ENCODE results near the gene PDE8A. TPM values are rescaled to one million over a fixed set of nuclear protein-coding genes. Genes with fewer than 3 reads are reported as not detected.

PDE8A gene
- total and polyA plus RNA-seq, 2 of the 13 experiments (the other 11 are each of a cell fraction or from before 2014, with no cell fraction given) = 26.3 to 48.5 TPM

DNA sequence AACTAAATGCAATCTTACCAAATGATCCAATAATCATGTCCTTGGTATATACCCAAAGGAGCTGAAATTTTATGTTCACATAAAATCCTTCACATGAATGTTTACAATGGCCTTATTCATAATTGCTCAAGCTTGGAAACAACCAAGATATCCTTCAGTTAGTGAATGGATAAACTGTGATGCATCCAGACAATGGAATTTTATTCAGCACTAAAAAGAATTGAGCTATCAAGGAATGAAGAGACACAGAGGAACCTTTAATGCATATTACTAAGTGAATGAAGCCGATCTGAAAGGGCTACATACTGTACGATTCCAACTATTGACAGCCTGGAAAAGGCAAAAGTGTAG lies 168.4 kb downstream of the PDE8A start (continued):
- TF ChIP-seq, protein P1, sequence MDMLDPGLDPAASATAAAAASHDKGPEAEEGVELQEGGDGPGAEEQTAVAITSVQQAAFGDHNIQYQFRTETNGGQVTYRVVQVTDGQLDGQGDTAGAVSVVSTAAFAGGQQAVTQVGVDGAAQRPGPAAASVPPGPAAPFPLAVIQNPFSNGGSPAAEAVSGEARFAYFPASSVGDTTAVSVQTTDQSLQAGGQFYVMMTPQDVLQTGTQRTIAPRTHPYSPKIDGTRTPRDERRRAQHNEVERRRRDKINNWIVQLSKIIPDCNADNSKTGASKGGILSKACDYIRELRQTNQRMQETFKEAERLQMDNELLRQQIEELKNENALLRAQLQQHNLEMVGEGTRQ (IDR thresholded peaks at IDR 0.05; ENCODE audit: low read depth, low read length) = no peak
- TF ChIP-seq, protein P1 (CRISPR knock-in tag; IDR thresholded peaks at IDR 0.05; ENCODE audit: borderline replicate concordance) = no peak

DNA sequence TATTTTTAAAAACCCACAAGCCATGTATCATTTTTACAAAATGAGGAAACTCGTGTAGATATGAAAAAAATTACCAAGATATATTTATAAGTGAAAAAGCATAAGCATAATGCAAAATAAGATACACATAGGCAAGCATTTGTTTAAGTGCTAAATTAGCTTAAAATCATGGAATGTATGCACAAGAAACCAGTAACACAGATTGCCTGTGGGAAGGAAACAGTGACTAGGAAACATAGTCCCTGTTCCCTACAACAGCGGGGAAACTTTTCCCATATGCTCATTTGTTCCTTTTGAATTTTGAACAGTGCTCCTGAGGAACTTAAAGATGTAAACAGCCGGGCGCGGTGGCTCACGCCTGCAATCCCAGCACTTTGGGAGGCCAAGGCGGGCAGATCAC lies 169.5 kb downstream of the PDE8A start:
- WGBS (ENCODE audit: low lambda C conversion rate) = 59% methylated on average over 7 of the region's 7 CpGs
- no TSS peak for BruUV-seq (replicated peaks)
- Histone ChIP-seq H3K4me1 (ENCODE audit: insufficient read depth, low read length) (no peaks in the 10 kb centered on the region), H3K9me3 (ENCODE audit: low read length) (no peaks in the 10 kb centered on the region), H4K20me1 (ENCODE audit: insufficient read depth, low read length) (no peaks in the 10 kb centered on the region), H3K9ac (ENCODE audit: insufficient read depth, low read depth, low read length) (no peak overlapping the region), H3K4me3 (replicated peaks in 1 of 3; ENCODE audit: insufficient read depth in 1 of 3, low read depth in 2 of 3, low read length in 3 of 3) (no peak overlapping the region), H3K79me2 (ENCODE audit: insufficient read depth, low read length) (no peaks in the 10 kb centered on the region), H3K27me3 (ENCODE audit: control insufficient read depth in 1 of 2, insufficient read depth in 2 of 2, low read length in 2 of 2) (peaks cover 0 to 12% of the 10 kb centered on the region in 2 experiments; a peak in 1 of 5 replicates), H3K27ac (ENCODE audit: extremely low read length, insufficient read depth, low read length) (no peak overlapping the region), H3K36me3 (replicated peaks in 1 of 2; ENCODE audit: control insufficient read depth in 1 of 2, insufficient read depth in 2 of 2, low read length in 2 of 2) (no peaks in the 10 kb centered on the region), H3K4me2 (ENCODE audit: low read depth, low read length) (no peak overlapping the region), H2AFZ (ENCODE audit: low read length) (no peak overlapping the region)
- FAIRE-seq (no peak), ATAC-seq (no peak), DNase-seq (ENCODE audit: low spot score) (no peak)
- in situ Hi-C loops (cut with HindIII; ENCODE audit: extremely low pct_ligation_motif_present, low pct_unique_long_range_greater_than_20kb) = loop anchor here (25.0 kb wide), 1 partner anchor 314 kb away; no protein-coding TSS in a partner anchor
- TF ChIP-seq ZNF225 (CRISPR knock-in tag; IDR thresholded peaks at IDR 0.05) = no peak
- TF ChIP-seq ZNF234 (CRISPR knock-in tag; conservative IDR thresholded peaks at IDR 0.05) = no peak
- TF ChIP-seq HNF4G (IDR thresholded peaks at IDR 0.05; ENCODE audit: borderline replicate concordance, low read depth, low read length) = no peak
- no peak for TF ChIP-seq HNF4G (CRISPR knock-in tag; IDR thresholded peaks at IDR 0.05; ENCODE audit: borderline replicate concordance, low read depth)
- TF ChIP-seq ZNF614 (CRISPR knock-in tag; IDR thresholded peaks at IDR 0.05; ENCODE audit: borderline replicate concordance) = no peak
- no peak for TF ChIP-seq CBX2 (IDR thresholded peaks at IDR 0.05; ENCODE audit: low read depth, low read length)
- TF ChIP-seq CBX2 (CRISPR knock-in tag; IDR thresholded peaks at IDR 0.05; ENCODE audit: low read depth) = no peak
- TF ChIP-seq U2AF2 (IDR thresholded peaks at IDR 0.05; ENCODE audit: low read depth, low read length) = no peak
- no peak for TF ChIP-seq ZNF589 (CRISPR knock-in tag; conservative IDR thresholded peaks at IDR 0.05)
- no peak for TF ChIP-seq CENPT (CRISPR knock-in tag; IDR thresholded peaks at IDR 0.05; ENCODE audit: low read depth)
- TF ChIP-seq, protein P2, sequence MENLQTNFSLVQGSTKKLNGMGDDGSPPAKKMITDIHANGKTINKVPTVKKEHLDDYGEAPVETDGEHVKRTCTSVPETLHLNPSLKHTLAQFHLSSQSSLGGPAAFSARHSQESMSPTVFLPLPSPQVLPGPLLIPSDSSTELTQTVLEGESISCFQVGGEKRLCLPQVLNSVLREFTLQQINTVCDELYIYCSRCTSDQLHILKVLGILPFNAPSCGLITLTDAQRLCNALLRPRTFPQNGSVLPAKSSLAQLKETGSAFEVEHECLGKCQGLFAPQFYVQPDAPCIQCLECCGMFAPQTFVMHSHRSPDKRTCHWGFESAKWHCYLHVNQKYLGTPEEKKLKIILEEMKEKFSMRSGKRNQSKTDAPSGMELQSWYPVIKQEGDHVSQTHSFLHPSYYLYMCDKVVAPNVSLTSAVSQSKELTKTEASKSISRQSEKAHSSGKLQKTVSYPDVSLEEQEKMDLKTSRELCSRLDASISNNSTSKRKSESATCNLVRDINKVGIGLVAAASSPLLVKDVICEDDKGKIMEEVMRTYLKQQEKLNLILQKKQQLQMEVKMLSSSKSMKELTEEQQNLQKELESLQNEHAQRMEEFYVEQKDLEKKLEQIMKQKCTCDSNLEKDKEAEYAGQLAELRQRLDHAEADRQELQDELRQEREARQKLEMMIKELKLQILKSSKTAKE (CRISPR knock-in tag; IDR thresholded peaks at IDR 0.05; ENCODE audit: borderline replicate concordance) = no peak
- ChIA-PET POLR2A (no interaction called here), CTCF (ENCODE audit: low intra/inter-chr PET ratio, low total read pairs) (no interaction called here)
- intact Hi-C loops (cut with micrococcal nuclease; ENCODE audit: unreplicated experiment) = no loop called here
